ENCODE results near the gene TBL1XR1.
A peak's percentile ranks its signal among the peaks of the same experiment; 100 is the strongest.

TBL1XR1 gene

DNA sequence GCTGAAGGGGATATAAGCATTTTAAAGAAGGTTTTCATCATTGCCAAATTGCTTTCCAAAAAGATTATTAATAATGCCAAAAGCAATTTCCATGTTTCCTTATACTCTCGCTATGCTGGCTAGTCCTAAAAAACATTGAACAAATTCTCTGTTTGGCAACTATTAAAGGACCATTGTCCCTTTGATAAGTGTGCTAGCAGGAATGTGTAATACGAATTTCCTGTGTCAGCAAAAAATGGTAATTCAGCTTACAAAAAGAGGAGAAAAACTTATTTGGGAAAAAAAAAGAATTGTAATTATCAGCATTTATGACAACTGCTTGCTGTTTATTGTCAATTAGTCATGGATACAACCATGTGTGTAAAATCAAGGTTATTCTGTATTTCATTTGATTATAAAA is 138.6 kb downstream of the TBL1XR1 start:
- no peak overlapping the region for H3K27ac ChIP-seq
- TF ChIP-seq, protein P1, sequence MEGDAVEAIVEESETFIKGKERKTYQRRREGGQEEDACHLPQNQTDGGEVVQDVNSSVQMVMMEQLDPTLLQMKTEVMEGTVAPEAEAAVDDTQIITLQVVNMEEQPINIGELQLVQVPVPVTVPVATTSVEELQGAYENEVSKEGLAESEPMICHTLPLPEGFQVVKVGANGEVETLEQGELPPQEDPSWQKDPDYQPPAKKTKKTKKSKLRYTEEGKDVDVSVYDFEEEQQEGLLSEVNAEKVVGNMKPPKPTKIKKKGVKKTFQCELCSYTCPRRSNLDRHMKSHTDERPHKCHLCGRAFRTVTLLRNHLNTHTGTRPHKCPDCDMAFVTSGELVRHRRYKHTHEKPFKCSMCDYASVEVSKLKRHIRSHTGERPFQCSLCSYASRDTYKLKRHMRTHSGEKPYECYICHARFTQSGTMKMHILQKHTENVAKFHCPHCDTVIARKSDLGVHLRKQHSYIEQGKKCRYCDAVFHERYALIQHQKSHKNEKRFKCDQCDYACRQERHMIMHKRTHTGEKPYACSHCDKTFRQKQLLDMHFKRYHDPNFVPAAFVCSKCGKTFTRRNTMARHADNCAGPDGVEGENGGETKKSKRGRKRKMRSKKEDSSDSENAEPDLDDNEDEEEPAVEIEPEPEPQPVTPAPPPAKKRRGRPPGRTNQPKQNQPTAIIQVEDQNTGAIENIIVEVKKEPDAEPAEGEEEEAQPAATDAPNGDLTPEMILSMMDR (conservative IDR thresholded peaks at IDR 0.05; ENCODE audit: low read depth, low read length): no peak
- no peaks in the 10 kb centered on the region for H3K27me3 ChIP-seq (ENCODE audit: insufficient read depth, low read depth)
- peaks cover 96% of the 10 kb centered on the region for H3K79me2 ChIP-seq (ENCODE audit: insufficient read depth, low read depth)
- peaks cover 6% of the 10 kb centered on the region; the same call in 1 of the 2 replicates for H3K36me3 ChIP-seq (ENCODE audit: insufficient read depth)
- H4K20me1 ChIP-seq (ENCODE audit: insufficient read depth): peaks cover 15% of the 10 kb centered on the region; the same call in 1 of the 2 replicates
- no peak overlapping the region for H2AFZ ChIP-seq (ENCODE audit: low read depth)
- H3K4me1 ChIP-seq (ENCODE audit: low read depth, poor library complexity, severe bottlenecking): peaks cover 97% of the 10 kb centered on the region
- no peak overlapping the region for H3K4me3 ChIP-seq (IDR thresholded peaks at IDR 0.05; ENCODE audit: insufficient read depth, low read depth, low read length)
- no peak overlapping the region for H3K4me2 ChIP-seq
- H3K9ac ChIP-seq: no peak overlapping the region

DNA sequence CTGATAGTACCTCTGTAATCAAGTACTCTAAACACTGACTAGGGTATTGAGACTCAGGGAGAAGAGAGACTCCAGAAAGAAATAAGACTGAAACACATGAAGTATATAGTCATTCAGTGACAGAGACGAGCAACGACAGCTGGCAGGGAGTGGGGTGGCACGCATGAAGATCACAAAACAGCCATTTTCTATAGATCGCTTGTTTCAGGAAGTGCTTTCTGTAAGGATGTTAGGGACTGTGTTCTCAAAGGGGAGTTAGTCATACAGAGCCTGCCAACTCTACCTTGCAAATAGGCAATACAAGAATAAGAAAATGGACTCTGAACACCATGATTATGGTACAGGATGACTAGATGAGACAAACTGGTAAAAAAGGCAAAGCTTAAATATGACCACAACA is 139.5 kb downstream of the TBL1XR1 start:
- H3K4me3 ChIP-seq (IDR thresholded peaks at IDR 0.05; ENCODE audit: insufficient read depth, low read depth, low read length): no peak overlapping the region
- no peak overlapping the region for H2AFZ ChIP-seq (ENCODE audit: low read depth)
- no peak overlapping the region for H3K4me2 ChIP-seq
- H3K79me2 ChIP-seq (ENCODE audit: insufficient read depth, low read depth): peaks cover 96% of the 10 kb centered on the region
- H3K27me3 ChIP-seq (ENCODE audit: insufficient read depth, low read depth): no peaks in the 10 kb centered on the region
- H3K9ac ChIP-seq: no peak overlapping the region
- H3K27ac ChIP-seq: no peak overlapping the region
- peaks cover 13% of the 10 kb centered on the region; the same call in 1 of the 2 replicates for H4K20me1 ChIP-seq (ENCODE audit: insufficient read depth)
- TF ChIP-seq, protein P1 (conservative IDR thresholded peaks at IDR 0.05; ENCODE audit: low read depth, low read length): no peak
- peaks cover 6% of the 10 kb centered on the region; the same call in 1 of the 2 replicates for H3K36me3 ChIP-seq (ENCODE audit: insufficient read depth)
- peaks cover 96% of the 10 kb centered on the region for H3K4me1 ChIP-seq (ENCODE audit: low read depth, poor library complexity, severe bottlenecking)

DNA sequence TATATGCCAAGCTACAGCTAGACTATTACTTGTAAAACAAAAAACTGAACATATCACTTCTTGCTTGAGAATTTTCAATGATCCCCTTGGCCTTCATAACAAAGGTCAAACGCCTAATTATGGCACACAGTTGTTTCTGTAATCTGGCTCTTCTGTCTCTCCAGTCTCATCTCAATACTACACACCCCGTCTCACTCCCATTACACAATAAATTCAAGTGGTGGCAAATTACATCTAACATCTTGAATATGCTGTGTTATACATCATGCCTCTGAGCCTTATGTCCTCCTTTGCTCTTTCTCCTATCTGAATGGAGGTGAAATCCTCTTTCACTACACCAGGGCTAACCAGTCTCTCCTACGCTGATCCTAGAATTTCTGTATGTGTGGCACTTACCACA is 140.4 kb downstream of the TBL1XR1 start:
- TF ChIP-seq, protein P1 (conservative IDR thresholded peaks at IDR 0.05; ENCODE audit: low read depth, low read length): no peak
- Histone ChIP-seq H3K27me3 (ENCODE audit: insufficient read depth, low read depth) (no peaks in the 10 kb centered on the region), H3K36me3 (ENCODE audit: insufficient read depth) (peaks cover 6% of the 10 kb centered on the region; the same call in 1 of the 2 replicates), H4K20me1 (ENCODE audit: insufficient read depth) (peaks cover 5% of the 10 kb centered on the region; the same call in 1 of the 2 replicates), H2AFZ (ENCODE audit: low read depth) (no peak overlapping the region), H3K4me3 (IDR thresholded peaks at IDR 0.05; ENCODE audit: insufficient read depth, low read depth, low read length) (no peak overlapping the region), H3K9ac (no peak overlapping the region), H3K4me2 (no peak overlapping the region), H3K4me1 (ENCODE audit: low read depth, poor library complexity, severe bottlenecking) (peaks cover 96% of the 10 kb centered on the region), H3K79me2 (ENCODE audit: insufficient read depth, low read depth) (peaks cover 92% of the 10 kb centered on the region), H3K27ac (peak overlapping the region; percentile 0; the same call in 1 of the 2 replicates)

DNA sequence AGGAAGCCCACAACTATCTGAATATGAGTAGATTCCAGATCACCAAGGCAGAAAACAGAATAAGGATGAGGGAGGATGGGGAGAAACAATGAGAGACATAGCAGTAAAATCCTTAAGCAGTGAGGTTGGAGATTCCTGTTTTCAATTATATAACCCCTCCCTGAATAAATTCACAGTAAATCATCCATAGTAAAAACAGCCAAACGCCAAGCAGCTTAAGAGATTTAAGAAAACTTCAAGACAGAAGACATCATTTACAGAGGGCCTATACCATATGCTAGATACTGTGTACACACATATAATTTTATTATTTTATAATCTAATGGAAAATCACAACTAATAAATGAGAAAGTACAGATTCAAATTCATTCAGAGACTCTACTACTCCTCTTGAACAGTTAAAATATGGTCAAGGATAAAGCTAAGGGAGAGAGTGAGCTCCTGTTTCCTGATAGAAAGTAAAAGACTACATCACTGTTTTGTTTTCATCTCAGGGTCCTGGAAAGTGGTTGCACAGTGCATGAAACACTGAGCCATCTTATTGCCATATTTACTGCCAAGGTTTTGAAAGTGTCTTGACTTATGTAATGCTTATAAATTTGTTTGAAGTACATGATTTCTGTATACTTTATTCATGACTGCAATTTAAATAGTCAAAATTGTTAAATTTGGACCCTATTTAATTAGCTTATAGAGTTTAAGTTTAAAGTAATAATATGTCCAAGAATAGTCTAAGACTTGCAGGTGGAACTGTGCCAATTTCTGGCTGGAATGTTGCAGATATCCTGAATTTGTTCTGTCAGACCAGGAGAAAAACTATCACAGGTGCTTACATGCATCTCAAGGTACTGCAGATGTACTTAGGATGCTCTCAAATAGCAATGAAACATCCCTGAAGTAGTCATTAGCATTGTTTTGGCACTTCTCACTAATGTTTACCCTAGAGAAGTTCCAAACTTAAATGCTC is 141.4 kb downstream of the TBL1XR1 start:
- no peak overlapping the region for H3K9ac ChIP-seq
- TF ChIP-seq, protein P1 (conservative IDR thresholded peaks at IDR 0.05; ENCODE audit: low read depth, low read length): no peak
- H3K27me3 ChIP-seq (ENCODE audit: insufficient read depth, low read depth): no peaks in the 10 kb centered on the region
- H3K79me2 ChIP-seq (ENCODE audit: insufficient read depth, low read depth): peaks cover 90% of the 10 kb centered on the region
- no peak overlapping the region; the same call in 1 of the 2 replicates for H3K4me2 ChIP-seq
- no peak overlapping the region for H2AFZ ChIP-seq (ENCODE audit: low read depth)
- peak overlapping the region; percentile 0; the same call in 1 of the 2 replicates for H3K27ac ChIP-seq
- peaks cover 96% of the 10 kb centered on the region for H3K4me1 ChIP-seq (ENCODE audit: low read depth, poor library complexity, severe bottlenecking)
- H4K20me1 ChIP-seq (ENCODE audit: insufficient read depth): 0 out of 2 replicates have a peak, but pooled peaks cover 5% of the 10 kb centered on the region
- H3K36me3 ChIP-seq (ENCODE audit: insufficient read depth): no peaks in the 10 kb centered on the region; the same call in 1 of the 2 replicates
- H3K4me3 ChIP-seq (IDR thresholded peaks at IDR 0.05; ENCODE audit: insufficient read depth, low read depth, low read length): no peak overlapping the region
